RKO (cell line): ENCODE results near the gene FER.
"Not testable (repeated sequence)": the region's sequence is repeated elsewhere in the genome, so short reads cannot be mapped to it uniquely, and the experiment has no call there.

Source experiments
- DNase-seq: peaks from one replicate; pipeline ENCODE4 v3.0.0-alpha.2; 2016; ENCODE audit warnings: low spot score

The FER gene

DNA sequence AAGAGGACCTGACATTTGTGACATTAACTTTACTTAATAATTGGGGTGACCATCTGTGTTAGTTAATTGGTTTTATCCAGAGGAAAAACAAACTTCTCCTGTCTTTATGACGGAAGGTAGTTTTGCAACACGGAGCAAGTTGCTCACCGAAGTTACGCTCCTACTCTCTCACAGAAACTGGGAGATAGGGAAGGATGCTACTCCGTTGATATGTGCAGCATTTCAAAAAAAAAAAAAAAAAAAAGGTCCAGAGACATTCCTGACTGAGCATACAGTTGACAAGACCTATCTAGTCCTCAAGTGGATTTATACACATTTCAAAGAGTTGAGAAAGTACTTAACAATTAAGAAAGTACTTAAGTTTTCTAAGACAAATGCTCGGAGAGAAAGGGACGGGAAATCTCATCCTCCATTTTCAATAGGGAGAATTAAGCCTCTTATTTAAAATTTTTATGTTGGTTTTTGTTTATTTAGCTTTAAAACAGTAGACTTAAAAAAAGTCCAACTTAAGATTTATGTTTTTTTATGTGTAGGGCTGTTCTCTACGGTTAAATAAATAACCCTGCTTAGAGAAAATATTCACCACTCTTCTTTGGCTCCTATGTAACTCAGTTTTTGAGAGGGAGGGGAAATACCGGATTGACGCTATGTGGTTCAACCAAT is 455 bp upstream of the FER start:
- no peak for DNase-seq

GRCh38 chr5:108748401-108749127 is 867 bp downstream of the FER start:
- peak; percentile 98 for DNase-seq

- peak; percentile 55 for DNase-seq
These were observed 1.6 kb downstream of the FER start for GRCh38 chr5:108749128-108749861.

DNA sequence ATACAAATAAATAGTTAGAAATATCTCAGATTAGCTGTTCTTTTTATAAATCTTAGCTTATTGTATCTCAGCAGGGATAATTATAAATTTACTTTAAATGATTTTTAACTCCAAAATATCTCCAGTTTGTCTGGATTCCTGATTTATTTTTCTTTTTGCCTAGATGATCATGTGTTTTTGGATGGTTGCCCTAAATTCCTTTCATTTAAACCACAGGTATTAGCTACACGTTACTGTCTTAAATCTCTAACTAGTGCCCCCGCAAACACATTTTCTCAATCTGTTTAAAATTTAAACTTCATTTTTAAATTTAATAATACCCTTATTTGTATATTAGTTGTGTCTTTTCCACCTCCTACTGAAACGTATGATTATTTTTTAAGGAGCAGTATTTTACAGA is 5.6 kb downstream of the FER start:
- DNase-seq = no peak

DNA sequence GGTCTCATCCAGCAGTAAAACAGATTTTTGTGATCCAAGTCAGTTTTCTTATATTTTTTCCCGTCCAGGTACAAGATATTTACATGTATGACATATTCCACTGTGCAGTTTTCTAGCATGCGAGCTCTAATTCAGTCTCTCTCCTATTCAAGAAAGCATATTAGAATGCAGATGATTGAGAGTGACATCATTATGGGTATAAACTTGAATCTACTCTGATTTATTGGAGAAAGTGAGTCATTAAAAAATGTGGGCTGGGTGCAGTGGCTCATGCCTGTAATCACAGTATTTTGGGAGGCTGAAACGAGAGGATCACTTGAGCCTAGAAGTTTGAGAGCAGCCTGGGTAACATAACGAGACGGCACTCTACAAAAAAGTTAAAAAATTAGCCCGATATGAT is 6.2 kb downstream of the FER start:
- DNase-seq = peak; percentile 77

GRCh38 chr5:108760512-108760911 is 12.8 kb downstream of the FER start:
- DNase-seq = no peak

- DNase-seq = no peak
These were observed 15.0 kb downstream of the FER start for GRCh38 chr5:108762660-108763059.

- no peak for DNase-seq
These were observed 15.7 kb downstream of the FER start for GRCh38 chr5:108763222-108763916.

DNA sequence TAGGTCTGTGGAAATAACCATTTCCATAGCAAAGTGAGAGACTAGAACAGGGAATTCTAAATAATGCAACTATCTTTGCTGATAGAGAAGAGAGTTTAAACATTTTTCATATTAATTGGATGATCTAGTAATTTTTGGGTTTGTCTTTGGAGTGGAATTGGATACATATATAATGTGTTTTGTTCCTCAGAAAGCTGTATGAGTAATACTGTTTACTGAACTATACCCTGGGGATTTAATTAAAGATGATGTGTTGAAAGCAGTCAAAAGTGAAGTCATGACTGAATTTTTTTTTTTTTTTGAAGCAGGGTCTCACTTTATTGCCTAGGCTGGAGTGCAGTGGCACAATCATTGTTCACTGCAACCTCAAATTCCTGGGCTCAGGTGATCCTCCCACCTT is 17.9 kb downstream of the FER start:
- no peak for DNase-seq

GRCh38 chr5:108766916-108767315 is 19.2 kb downstream of the FER start:
- DNase-seq = not testable (repeated sequence)

- DNase-seq = no peak
These were observed 21.7 kb downstream of the FER start for GRCh38 chr5:108769352-108769751.

DNA sequence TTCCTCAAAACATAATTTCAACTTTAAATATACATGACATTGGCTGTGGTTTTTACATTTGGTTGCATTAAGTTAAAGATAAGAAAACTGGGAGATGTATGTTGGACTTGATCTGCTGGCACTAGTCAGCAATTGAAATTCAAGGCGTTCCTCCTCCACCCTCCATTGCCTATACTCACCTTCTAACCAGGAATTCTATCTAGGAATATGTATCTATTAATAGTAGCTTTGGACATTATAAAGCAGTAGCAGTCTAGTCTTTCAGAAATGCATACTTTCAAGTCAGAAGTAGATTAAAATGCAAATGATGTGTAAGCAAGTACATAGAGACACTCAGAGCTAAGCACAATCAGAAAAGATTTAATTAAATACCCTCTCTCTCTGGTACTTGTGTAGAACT is 24.9 kb downstream of the FER start:
- DNase-seq = no peak

DNA sequence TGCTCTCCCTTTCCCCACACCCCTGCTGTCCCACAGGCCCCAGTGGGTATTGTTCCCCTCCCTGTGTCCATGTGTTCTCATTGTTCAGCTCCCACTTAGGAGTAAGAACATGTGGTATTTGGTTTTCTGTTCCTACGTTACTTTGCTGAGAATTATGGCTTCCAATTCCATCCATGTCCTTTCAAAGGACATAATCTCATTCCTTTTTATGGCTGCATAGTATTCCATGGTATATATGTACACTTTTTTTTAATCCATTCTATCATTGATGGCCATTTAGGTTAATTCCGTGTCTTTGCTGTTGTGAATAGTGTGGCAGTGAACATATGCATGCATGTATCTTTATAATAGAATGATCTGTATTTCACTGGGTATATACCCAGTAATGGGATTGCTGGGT is 25.6 kb downstream of the FER start:
- DNase-seq = no peak

- DNase-seq = not testable (repeated sequence)
These were observed 26.4 kb downstream of the FER start for GRCh38 chr5:108774079-108774478.

GRCh38 chr5:108777582-108777981 is 29.9 kb downstream of the FER start:
- DNase-seq = not testable (repeated sequence)

DNA sequence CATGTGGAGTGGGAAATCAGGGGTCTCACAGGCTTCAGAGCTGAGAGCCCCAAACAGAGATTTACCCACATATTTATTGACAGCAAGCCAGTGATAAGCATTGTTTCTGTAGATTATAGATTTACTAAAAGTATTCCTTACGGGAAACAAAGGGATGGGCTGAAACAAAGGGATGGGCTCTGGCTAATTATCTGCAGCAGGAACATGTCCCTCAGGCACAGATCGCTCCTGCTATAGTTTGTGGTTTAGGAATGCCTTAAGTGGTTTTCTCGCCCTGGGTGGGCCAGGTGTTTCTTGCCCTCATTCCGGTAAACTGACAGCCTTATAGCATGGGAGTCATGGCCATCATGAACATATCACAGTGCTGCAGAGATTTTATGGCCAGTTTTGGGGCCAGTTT is 36.9 kb downstream of the FER start:
- not testable (repeated sequence) for DNase-seq

GRCh38 chr5:108786806-108787483 is 39.2 kb downstream of the FER start:
- DNase-seq = no peak

- no peak for DNase-seq
These were observed 40.4 kb downstream of the FER start for GRCh38 chr5:108788142-108788541.

GRCh38 chr5:108793207-108793606 is 45.5 kb downstream of the FER start:
- no peak for DNase-seq

DNA sequence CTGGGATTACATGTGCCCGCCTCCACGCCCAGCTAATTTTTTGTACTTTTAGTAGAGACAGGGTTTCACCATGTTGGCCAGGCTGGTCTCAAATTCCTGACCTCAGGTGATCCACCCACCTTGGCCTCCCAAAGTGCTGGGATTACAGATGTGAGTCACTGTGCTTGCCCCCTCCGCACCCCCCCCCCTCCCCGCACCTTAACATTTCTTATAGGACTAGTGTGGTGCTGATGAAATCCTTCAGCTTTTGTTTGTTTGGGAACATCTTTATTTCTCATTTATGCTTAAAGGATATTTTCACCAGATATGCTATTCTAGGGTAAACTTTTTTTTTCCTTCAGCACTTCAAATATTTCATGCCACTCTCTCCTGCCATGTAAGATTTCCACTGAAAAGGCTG is 46.7 kb downstream of the FER start:
- not testable (repeated sequence) for DNase-seq

DNA sequence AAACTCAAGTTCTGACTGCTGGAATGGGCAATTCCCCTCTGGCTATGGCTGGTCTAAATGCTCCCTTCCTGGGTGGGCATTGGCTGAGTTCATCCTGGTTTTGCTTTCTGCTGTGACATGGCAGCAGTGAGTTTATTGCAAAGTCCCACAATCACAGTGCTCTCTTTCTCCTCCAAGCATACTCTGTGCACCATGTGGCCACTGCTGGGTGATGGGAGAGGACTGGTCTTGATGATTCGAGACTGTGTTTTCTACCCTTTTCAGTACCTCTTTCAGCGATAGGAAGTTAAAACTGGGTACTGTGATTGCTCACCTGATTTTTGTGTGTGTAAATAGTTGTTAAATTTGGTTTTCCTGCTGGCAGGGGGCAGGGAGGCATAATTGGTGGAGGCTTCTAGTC is 49.7 kb downstream of the FER start:
- DNase-seq = no peak

- no peak for DNase-seq
These were observed 50.3 kb downstream of the FER start for GRCh38 chr5:108797986-108798385.
